ENCODE data around the gene LZTS3.

DNA sequence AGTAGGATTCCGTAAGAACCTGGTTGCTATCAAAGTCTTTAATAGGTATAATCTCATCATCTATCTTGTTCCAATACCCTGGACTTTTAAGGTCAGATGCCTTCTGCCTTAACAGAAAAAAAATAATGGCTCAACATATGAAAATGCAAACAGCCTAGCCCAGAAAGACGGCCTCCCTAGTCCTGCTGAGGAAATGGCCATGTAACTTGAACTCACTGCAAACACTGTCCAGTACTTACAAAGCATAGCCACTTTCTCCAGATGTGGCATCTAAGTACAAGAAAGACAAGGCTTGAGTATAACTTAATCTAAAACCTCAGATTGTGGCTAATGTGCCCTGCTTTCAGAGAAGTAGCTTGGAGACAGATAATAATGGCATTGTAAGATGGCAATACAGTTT, 40.2 kb downstream of the LZTS3 start:
- TF ChIP-seq, protein P1, sequence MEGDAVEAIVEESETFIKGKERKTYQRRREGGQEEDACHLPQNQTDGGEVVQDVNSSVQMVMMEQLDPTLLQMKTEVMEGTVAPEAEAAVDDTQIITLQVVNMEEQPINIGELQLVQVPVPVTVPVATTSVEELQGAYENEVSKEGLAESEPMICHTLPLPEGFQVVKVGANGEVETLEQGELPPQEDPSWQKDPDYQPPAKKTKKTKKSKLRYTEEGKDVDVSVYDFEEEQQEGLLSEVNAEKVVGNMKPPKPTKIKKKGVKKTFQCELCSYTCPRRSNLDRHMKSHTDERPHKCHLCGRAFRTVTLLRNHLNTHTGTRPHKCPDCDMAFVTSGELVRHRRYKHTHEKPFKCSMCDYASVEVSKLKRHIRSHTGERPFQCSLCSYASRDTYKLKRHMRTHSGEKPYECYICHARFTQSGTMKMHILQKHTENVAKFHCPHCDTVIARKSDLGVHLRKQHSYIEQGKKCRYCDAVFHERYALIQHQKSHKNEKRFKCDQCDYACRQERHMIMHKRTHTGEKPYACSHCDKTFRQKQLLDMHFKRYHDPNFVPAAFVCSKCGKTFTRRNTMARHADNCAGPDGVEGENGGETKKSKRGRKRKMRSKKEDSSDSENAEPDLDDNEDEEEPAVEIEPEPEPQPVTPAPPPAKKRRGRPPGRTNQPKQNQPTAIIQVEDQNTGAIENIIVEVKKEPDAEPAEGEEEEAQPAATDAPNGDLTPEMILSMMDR (IDR thresholded peaks at IDR 0.05; ENCODE audit: borderline replicate concordance, extremely low read depth, low read length, poor library complexity, severe bottlenecking): no peak
- TF ChIP-seq EZH2 (IDR thresholded peaks at IDR 0.05; ENCODE audit: borderline replicate concordance, low read depth, low read length, severe bottlenecking): no peak
